MCF 10A (cell line): Measurements from ENCODE around the gene SGIP1. TPM values are rescaled to one million over a fixed set of nuclear protein-coding genes. Genes with fewer than 3 reads are reported as not detected.

ENCODE experiments used
- BruUV-seq: library from RNA; stranded (reverse); fragments of 400-500 nt; replicated peaks from 2 replicates; lab custom pipeline; 2021; lab: Mats Ljungman, UMichigan
- CTCF ChIA-PET: fragments of 300-600 bp; sonication (Branson Sonifier 250); formaldehyde crosslinking; extraction: SDS; loops from one replicate; lab custom pipeline; 2021; ENCODE audit warnings: antibody characterized with exemption, inconsistent platforms; lab: Yijun Ruan, JAX
- POLR2A ChIA-PET: fragments of 300-600, 350-650 bp; sonication (Branson Sonifier 250); formaldehyde crosslinking; extraction: SDS; loops from one replicate; lab custom pipeline; 2020; ENCODE audit warnings: antibody characterized with exemption, inconsistent platforms; lab: Yijun Ruan, JAX
- DNase-seq: peaks from one replicate; pipeline ENCODE4 v3.0.0-alpha.2; 2018; ENCODE audit not compliant: unreplicated experiment
- H3K27ac Mint-ChIP-seq: one replicate; pipeline ENCODE4 v1.8.0; 2022; ENCODE audit warnings: mild to moderate bottlenecking, low read depth, mixed read lengths; ENCODE audit not compliant: unreplicated experiment
- H3K27me3 Mint-ChIP-seq: one replicate; pipeline ENCODE4 v1.8.0; 2022; ENCODE audit warnings: mixed read lengths; ENCODE audit not compliant: insufficient read depth, unreplicated experiment
- H3K36me3 Mint-ChIP-seq: one replicate; pipeline ENCODE4 v1.8.0; 2022; ENCODE audit warnings: mild to moderate bottlenecking, moderate library complexity, mixed read lengths; ENCODE audit not compliant: insufficient read depth, unreplicated experiment
- H3K4me1 Mint-ChIP-seq: one replicate; pipeline ENCODE4 v1.8.0; 2022; ENCODE audit warnings: mixed read lengths; ENCODE audit not compliant: insufficient read depth, unreplicated experiment
- H3K4me3 Mint-ChIP-seq: one replicate; pipeline ENCODE4 v1.8.0; 2022; ENCODE audit warnings: mild to moderate bottlenecking, moderate library complexity, mixed read lengths; ENCODE audit not compliant: unreplicated experiment
- H3K9me3 Mint-ChIP-seq: one replicate; pipeline ENCODE4 v1.8.0; 2022; ENCODE audit warnings: mixed read lengths; ENCODE audit not compliant: unreplicated experiment
- intact Hi-C: fragments of 100-400 bp; cut with micrococcal nuclease; formaldehyde crosslinking; loops from 2 replicates; pipeline ENCODE4 v1.14.1; 2022
- total RNA-seq: library from RNA; stranded (reverse); gene quantifications from 2 replicates; pipeline ENCODE4 v1.2.3, GENCODE V29; 2022
- TF ChIP-seq, protein P1 (sequence below): fragments of 200-600 bp; IDR thresholded peaks from one replicate; pipeline ENCODE4 v1.8.0; 2022; ENCODE audit warnings: antibody characterized with exemption, mild to moderate bottlenecking; ENCODE audit not compliant: unreplicated experiment

The SGIP1 gene
- total RNA-seq, 1 experiment from 2014 or later = not detected

DNA sequence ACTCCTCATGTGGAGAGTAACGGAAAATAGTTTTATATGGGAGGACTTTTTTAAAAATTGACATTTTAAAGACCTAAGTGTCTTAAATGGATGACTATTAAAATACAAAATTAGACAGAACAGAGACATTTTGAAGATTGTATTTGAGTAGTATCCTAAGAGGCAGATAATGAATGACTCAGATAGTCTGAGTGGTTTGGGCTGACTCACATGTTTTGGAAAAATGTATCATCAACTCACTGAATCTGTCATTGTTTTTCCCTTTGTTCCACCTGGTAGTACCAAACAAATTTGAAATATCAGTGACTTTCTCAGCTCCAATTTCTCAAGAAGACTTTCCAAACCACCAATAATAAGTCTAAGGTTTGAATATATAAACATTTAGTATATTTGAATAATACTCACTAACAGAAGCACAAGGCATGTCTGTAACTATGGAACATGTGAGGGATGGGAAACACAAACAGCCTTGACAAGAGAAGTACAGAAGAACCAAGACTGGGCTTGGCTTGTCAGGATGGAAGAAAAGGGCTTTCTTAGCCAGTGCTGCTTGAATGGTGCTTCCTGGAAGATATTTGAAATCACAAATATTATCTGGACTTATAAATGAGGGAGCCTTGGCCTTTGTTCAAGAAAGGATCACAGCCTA lies 90.6 kb downstream of the SGIP1 start:
- peak; percentile 56 for DNase-seq
- peaks cover 9% of the 10 kb centered on the region for H3K36me3 Mint-ChIP-seq
- CTCF ChIA-PET = no interaction called here

DNA sequence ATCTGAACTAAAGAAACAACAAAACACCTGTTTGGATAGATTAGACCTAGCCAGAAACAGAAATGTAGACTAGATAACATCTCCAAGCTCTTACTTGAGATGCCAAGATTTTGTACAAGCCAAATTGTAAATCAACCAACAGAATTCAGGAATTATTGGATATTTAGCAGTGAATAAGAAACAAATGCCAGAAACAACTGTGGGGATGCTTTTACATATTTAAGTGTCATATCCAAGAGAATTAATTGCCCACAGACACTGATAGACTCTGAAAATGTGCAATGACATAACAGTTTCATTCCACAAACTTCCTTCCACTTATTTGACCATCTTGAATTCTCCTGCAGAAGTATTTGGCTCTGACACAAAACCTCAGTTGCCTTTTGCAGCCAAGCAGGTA lies 92.3 kb downstream of the SGIP1 start:
- no TSS peak for BruUV-seq
- no peak for DNase-seq
- Mint-ChIP-seq H3K4me3 (no peak overlapping the region), H3K9me3 (no peaks in the 10 kb centered on the region), H3K36me3 (peaks cover 9% of the 10 kb centered on the region), H3K27me3 (no peaks in the 10 kb centered on the region), H3K4me1 (peaks cover 13% of the 10 kb centered on the region), H3K27ac (no peak overlapping the region)
- TF ChIP-seq, protein P1, sequence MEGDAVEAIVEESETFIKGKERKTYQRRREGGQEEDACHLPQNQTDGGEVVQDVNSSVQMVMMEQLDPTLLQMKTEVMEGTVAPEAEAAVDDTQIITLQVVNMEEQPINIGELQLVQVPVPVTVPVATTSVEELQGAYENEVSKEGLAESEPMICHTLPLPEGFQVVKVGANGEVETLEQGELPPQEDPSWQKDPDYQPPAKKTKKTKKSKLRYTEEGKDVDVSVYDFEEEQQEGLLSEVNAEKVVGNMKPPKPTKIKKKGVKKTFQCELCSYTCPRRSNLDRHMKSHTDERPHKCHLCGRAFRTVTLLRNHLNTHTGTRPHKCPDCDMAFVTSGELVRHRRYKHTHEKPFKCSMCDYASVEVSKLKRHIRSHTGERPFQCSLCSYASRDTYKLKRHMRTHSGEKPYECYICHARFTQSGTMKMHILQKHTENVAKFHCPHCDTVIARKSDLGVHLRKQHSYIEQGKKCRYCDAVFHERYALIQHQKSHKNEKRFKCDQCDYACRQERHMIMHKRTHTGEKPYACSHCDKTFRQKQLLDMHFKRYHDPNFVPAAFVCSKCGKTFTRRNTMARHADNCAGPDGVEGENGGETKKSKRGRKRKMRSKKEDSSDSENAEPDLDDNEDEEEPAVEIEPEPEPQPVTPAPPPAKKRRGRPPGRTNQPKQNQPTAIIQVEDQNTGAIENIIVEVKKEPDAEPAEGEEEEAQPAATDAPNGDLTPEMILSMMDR = no peak
- POLR2A ChIA-PET = no interaction called here
- intact Hi-C loops = no loop called here
- CTCF ChIA-PET = interaction anchor here (0.7 kb wide), 1 partner anchor 629 kb away, joined by 3 read pairs; no protein-coding TSS in a partner anchor

More for the DNA sequence above, 90.6 kb downstream of the SGIP1 start:
- Mint-ChIP-seq H3K27ac (peak overlapping the region; percentile 20), H3K4me1 (peaks cover 13% of the 10 kb centered on the region), H3K27me3 (no peaks in the 10 kb centered on the region), H3K9me3 (no peaks in the 10 kb centered on the region), H3K4me3 (no peak overlapping the region)
- POLR2A ChIA-PET = interaction anchor here (0.8 kb wide), 1 partner anchor 1200 kb away, joined by 3 read pairs; no protein-coding TSS in a partner anchor
- TF ChIP-seq, protein P1 = no peak
- intact Hi-C loops = no loop called here
- no TSS peak for BruUV-seq

DNA sequence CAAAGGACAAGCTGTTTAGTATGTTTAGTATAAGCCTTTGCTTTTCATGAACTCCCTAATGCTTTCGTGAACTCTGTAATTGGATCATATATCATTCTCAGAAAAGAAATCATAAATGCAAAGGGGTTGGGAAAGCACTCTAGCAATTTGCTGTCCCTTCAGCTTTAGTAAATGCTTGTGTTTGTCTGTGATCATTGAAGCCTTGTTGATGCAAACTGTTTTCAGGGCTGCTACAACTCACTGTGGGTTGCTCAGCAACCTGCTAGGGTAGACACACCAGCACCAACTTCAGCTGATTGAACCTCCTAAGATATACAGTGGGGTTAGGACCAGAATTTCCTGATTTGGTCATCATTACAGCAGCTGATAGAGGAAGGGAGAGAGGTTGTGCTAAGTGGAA lies 95.0 kb downstream of the SGIP1 start:
- H3K4me3 Mint-ChIP-seq = no peak overlapping the region
- TF ChIP-seq, protein P1 = no peak
- no peaks in the 10 kb centered on the region for H3K9me3 Mint-ChIP-seq
- no TSS peak for BruUV-seq
- peaks cover 5% of the 10 kb centered on the region for H3K36me3 Mint-ChIP-seq
- intact Hi-C loops = no loop called here
- H3K4me1 Mint-ChIP-seq = peaks cover 11% of the 10 kb centered on the region
- POLR2A ChIA-PET = no interaction called here
- no peak overlapping the region for H3K27ac Mint-ChIP-seq
- CTCF ChIA-PET = no interaction called here
- no peak for DNase-seq
- no peaks in the 10 kb centered on the region for H3K27me3 Mint-ChIP-seq

DNA sequence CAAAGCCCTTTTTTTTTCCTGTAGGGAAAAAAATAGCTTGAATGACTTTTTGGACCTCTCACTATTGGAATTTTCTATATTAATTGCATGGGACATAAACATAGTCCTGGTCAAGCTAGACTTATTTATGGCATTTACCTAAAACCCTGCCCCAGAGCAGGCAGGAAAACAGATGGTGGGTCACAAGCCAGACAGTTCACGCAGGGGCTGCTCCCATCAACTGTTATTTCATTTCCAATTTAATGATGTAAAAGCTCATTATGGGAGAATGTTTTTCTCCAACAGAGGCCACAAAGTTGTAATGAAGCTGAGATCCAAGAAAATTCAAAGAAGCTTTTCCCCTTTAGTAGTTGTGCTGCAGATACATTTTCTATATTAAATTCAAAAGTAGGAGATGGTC lies 99.2 kb downstream of the SGIP1 start:
- ChIA-PET POLR2A (interaction anchor here (0.6 kb wide), 1 partner anchor 1725 kb away, joined by 3 read pairs; no protein-coding TSS in a partner anchor), CTCF (interaction anchor here (0.6 kb wide), 1 partner anchor 687 kb away, joined by 3 read pairs; no protein-coding TSS in a partner anchor)
- Mint-ChIP-seq H3K27me3 (no peaks in the 10 kb centered on the region), H3K4me1 (no peaks in the 10 kb centered on the region), H3K4me3 (no peak overlapping the region), H3K27ac (no peak overlapping the region), H3K9me3 (no peaks in the 10 kb centered on the region), H3K36me3 (no peaks in the 10 kb centered on the region)
- no peak for DNase-seq
- BruUV-seq = no TSS peak
- TF ChIP-seq, protein P1 = no peak
- intact Hi-C loops = no loop called here
